GM21786 (cell line): ENCODE measurements around the gene TRIM52.
"Not testable (repeated sequence)": the region's sequence is repeated elsewhere in the genome, so short reads cannot be mapped to it uniquely, and the experiment has no call there.

ENCODE experiments used
- ATAC-seq: cut with Tn5 transposase; IDR thresholded peaks from one replicate; pipeline ENCODE4 v1.9.1; 2021; ENCODE audit not compliant: unreplicated experiment

TRIM52 gene

GRCh38 chr5:181260720-181261319 is at the start of gene TRIM52:
Gene TRIM52 (minus strand): TSS chr5:181261143. CDS start chr5:181260813, 330 bp downstream.
- peak; percentile 78 for ATAC-seq

DNA sequence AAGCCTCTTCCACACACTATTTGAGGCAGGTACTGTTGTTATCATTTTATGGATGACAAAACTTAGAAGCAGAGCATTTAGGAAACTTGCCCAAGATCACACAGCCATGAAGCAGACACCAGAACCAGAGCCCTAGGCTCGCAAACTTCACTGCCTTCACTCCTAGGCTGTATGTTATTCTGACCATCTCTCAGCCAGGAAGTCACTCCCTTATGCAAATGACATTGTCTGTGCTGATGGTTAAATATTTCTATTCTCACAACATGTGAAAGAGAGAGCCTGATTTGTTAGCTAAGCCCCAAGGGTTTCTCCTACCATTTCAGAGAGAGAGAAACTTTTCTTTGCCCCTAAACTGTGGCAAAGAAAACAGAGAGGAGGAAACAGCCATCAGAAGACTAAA is 26.4 kb upstream of the TRIM52 start:
- peak; percentile 70 for ATAC-seq

DNA sequence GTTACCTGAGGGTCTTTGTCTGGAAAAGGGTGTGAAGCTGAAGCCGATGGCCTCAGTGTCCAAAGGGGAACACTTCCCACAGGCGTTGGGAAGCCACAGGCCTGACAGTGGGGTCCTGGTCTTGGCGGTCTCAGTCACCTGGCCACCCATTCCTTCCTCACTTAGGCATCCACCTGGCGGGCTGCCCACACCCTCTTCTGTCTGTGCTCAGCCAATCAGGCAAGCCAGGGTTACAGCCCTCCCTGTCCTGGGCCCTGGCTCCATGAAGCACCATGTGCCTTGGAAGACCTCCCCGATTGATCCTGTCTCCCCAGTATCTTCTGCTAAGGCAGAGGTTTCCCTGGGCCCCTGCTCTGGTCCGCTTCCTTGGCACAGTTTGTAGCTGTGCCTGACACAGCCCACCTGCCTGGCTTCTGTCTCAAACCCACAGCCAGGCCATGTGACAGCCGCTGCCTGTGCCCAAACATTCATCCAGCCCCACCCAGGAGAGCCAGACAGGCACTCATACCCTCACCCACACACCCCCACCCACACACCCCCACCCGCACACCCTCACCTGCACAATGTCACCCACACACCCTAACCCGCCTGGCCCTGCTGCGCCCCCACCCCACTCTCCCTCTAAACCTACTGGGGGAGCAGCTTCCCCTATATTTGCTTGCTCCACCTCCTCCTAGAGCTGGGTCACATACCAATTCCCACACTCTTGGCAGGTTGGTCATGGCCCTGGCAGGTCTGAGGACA is 25.2 kb upstream of the TRIM52 start:
- not testable (repeated sequence) for ATAC-seq

DNA sequence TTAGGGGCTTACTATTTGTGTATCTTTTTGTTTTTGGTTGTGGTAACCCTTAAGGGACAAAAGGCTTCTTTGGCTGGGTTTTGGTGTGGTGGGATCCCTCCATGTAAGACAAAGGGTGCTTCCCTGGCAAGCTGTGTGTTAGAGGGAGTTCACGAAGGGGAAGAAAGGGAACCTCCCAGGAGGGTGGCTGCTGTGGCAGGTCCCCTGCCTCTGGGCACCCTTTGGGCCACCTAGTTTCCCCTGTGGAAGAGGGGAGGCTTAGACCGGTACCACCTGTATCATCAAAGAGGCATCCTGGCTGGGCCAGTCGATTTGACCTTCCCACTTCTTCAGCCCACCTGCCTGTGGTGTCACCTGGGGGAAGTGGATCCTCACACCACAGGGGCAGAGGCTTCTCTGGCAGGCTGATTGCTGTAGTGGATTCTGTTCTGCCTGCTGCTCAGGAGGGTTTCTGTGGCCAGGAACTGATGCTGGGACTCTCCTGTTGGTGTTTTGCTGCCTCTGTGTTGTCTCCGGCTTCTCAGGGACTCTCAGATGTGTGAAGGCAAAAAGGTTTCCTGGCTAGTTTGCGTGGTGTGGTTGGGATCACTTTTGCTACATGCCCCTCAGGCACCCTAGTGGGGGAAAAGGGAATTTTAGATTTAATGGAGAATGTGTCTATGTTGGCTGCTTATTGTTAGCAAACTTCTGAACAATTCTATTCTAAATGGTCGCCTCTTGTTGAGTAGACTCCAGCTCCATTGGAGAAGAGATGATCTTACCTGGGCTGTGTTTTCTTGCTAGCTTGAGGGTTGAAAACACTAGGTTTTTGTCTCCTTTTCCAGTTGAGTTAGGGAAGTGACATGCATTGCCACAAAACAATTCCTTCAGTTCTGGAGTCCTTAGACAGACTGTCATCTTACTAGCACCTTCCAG is 23.2 kb upstream of the TRIM52 start:
- ATAC-seq, result not testable (repeated sequence)

GRCh38 chr5:181283347-181283746 is 22.4 kb upstream of the TRIM52 start:
- ATAC-seq, result no peak

- ATAC-seq, result no peak
Measured at GRCh38 chr5:181282874-181283273, 21.9 kb upstream of the TRIM52 start.

- not testable (repeated sequence) for ATAC-seq
Measured at GRCh38 chr5:181282415-181282814, 21.5 kb upstream of the TRIM52 start.

GRCh38 chr5:181281984-181282316 is 21.0 kb upstream of the TRIM52 start:
- no peak for ATAC-seq

DNA sequence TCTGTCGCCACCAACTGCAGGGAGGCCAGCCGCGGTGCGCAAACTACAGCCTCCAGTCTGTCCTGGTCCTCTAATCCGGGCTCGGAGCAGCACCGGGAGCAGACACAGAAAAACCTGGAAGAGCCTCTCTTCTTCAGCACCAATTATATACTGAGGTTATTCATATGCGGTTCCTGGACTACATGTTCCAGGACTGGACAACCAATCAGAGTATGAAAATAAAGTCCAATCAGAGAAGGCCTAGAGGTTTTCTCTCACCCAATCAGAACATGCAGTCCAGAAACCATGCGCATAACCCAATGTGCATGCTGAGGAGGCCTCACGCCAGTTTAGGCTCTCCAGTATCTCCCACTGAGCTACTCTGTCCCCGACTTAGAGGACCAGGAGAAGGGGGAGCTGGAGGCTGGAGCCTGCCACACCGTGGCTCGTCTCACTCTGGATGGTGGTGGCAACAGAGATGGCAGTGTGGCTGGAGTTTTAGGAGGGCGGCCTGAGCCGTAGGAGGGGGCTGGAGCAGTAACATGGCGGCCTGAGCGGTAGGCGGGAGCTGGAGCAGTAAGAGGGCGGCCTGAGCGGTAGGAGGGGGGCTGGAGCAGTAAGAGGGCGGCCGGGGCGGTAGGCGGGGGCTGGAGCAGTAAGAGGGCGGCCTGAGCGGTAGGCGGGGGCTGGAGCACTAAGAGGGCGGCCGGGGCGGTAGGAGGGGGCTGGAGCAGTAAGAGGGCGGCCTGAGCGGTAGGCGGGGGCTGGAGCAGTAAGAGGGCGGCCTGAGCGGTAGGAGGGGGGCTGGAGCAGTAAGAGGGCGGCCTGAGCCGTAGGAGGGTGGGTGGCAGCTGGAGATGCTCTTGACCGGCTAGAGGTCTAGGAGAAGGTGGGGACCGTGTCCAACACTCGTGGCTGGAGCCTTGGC is 20.4 kb upstream of the TRIM52 start:
- ATAC-seq, result no peak

DNA sequence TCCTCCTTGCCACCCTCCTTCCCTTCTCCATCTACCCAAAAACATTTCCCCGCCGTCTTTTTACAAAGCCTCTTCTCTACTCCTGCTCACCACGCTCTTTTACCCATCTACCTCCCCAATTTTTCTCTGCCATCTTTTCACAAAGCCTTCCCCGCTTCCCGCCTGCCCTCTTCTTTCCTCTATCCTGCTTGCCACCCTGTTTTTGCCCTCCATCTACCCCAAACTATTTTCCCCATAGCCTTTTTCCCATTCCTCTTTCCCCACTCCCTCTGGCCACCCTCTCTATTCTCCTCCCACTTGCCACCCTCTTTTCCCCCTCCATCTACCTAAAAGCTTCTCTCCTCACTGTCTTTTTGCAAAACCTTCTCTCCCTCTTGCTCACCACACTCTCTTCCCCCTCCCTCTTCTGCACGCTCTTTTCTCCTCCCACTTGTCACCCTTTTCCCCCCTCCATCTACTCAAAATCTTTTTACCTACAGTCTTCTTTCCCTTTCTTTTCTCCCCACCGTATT is 19.4 kb upstream of the TRIM52 start:
- no peak for ATAC-seq

- ATAC-seq, result not testable (repeated sequence)
Measured at GRCh38 chr5:181273433-181273744, 12.4 kb upstream of the TRIM52 start.

- no peak for ATAC-seq
Measured at GRCh38 chr5:181271081-181271480, 10.1 kb upstream of the TRIM52 start.

GRCh38 chr5:181267907-181268306 is 7.0 kb upstream of the TRIM52 start:
- ATAC-seq, result not testable (repeated sequence)

- not testable (repeated sequence) for ATAC-seq
Measured at GRCh38 chr5:181267291-181267904, 6.5 kb upstream of the TRIM52 start.

DNA sequence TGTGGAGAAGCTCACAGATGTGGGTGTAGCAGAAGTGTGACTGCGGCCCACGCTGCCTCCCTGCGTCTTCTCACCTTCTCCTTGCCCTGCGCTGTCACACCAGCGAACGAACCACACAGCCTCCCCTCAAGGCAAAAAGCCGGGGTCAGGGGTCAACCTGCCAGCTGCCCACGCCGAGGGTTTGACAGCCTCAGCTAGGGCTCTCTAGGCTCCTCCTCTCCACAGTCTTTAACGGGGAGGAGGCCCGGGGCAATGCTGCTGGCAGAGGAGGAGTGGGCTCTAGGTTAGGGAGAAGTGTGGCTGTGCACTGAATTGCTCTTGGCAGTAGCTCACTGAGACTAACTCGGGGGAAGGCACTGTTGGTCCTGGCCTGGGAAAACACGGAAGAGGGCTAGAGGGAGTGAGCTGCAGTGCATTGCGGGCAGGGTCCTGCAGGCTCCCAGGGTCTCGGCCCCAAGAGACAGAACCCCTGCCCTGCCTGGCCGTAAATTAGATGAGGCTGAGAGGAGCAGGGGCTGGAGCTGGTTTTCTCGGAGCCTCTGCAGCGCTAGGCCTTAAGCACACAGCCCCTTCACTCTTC is 4.2 kb upstream of the TRIM52 start:
- no peak for ATAC-seq

- ATAC-seq, result no peak
Measured at GRCh38 chr5:181263633-181264032, 2.7 kb upstream of the TRIM52 start.

GRCh38 chr5:181261320-181262049 is 542 bp upstream of the TRIM52 start:
- peak; percentile 61 for ATAC-seq

GRCh38 chr5:181259974-181260719 is 796 bp downstream of the TRIM52 start:
- ATAC-seq, result no peak
